Measurements from ENCODE around the gene ATP8B2. TPM values are rescaled to one million over a fixed set of nuclear protein-coding genes. Genes with fewer than 3 reads are reported as not detected.
A peak's percentile ranks its signal among the peaks of the same experiment; 100 is the strongest.

ATP8B2 gene
- total RNA-seq, 1 experiment from 2014 or later: 50.0 TPM

GRCh38 chr1:154326546-154327465, 1.5 kb downstream of the ATP8B2 start (continued):
- no peak for TF ChIP-seq GRHL2 (CRISPR knock-in tag; IDR thresholded peaks at IDR 0.05; ENCODE audit: insufficient replicate concordance, severe bottlenecking)

GRCh38 chr1:154327466-154328317, 2.4 kb downstream of the ATP8B2 start:
- Mint-ChIP-seq H3K9me3 (no peaks in the 10 kb centered on the region), H3K27me3 (ENCODE audit: low read depth) (peaks cover 4% of the 10 kb centered on the region), H3K4me1 (peaks cover 33% of the 10 kb centered on the region), H3K27ac (0 out of 2 replicates have a peak overlapping the region, but pooled peaks have one; percentile 27), H3K4me3 (peak overlapping the region; percentile 70), H3K36me3 (peaks cover 22% of the 10 kb centered on the region)
- ATAC-seq (no peak), DNase-seq (ENCODE audit: low spot score) (no peak)
- ChIA-PET POLR2A (interaction anchor here (0.6 to 1.5 kb wide), 3 partner anchors 10 to 254 kb away, joined by 3 read pairs; no protein-coding TSS in a partner anchor), CTCF (interaction anchor here (0.6 to 6.1 kb wide), 18 partner anchors 7 to 268 kb away, joined by 3 to 168 read pairs (median 4); partner anchors contain the start of genes TPM3 and UBAP2L)
- TF ChIP-seq USF2 (CRISPR knock-in tag; IDR thresholded peaks at IDR 0.05) (no peak), ZNF423 (CRISPR knock-in tag; IDR thresholded peaks at IDR 0.05) (no peak), ZNF317 (CRISPR knock-in tag; IDR thresholded peaks at IDR 0.05; ENCODE audit: borderline replicate concordance, low read depth) (no peak), ZBTB21 (CRISPR knock-in tag; IDR thresholded peaks at IDR 0.05; ENCODE audit: borderline replicate concordance) (no peak), E2F5 (CRISPR knock-in tag; IDR thresholded peaks at IDR 0.05) (no peak), ZNF512 (CRISPR knock-in tag; IDR thresholded peaks at IDR 0.05; ENCODE audit: borderline replicate concordance) (no peak), ZSCAN18 (CRISPR knock-in tag; IDR thresholded peaks at IDR 0.05) (no peak), SMAD4 (CRISPR knock-in tag; IDR thresholded peaks at IDR 0.05) (no peak), OVOL2 (CRISPR knock-in tag; IDR thresholded peaks at IDR 0.05; ENCODE audit: borderline replicate concordance) (no peak), MAX (CRISPR knock-in tag; IDR thresholded peaks at IDR 0.05) (no peak), NFATC4 (CRISPR knock-in tag; IDR thresholded peaks at IDR 0.05) (no peak), SOX15 (CRISPR knock-in tag; IDR thresholded peaks at IDR 0.05) (no peak), FOXJ3 (CRISPR knock-in tag; IDR thresholded peaks at IDR 0.05; ENCODE audit: borderline replicate concordance) (no peak), FOXK1 (CRISPR knock-in tag; IDR thresholded peaks at IDR 0.05) (no peak), ZNF121 (CRISPR knock-in tag; IDR thresholded peaks at IDR 0.05) (no peak), NFE2L1 (CRISPR knock-in tag; IDR thresholded peaks at IDR 0.05) (no peak), ATF3 (CRISPR knock-in tag; conservative IDR thresholded peaks at IDR 0.05) (no peak)

Data from WTC11 (cell line).